H1 (cell line): ENCODE data around the gene HABP4. TPM values are rescaled to one million over a fixed set of nuclear protein-coding genes. Genes with fewer than 3 reads are reported as not detected.

ENCODE experiments used
- CTCF ChIA-PET: fragments of 300-600 bp; sonication (Branson Sonifier 250); formaldehyde crosslinking; loops from one replicate; lab custom pipeline; 2021; ENCODE audit not compliant: partially characterized antibody; lab: Charles Lee
- POLR2A ChIA-PET: fragments of 300-600 bp; sonication (Branson Sonifier 250); formaldehyde crosslinking; loops from one replicate; lab custom pipeline; 2021; ENCODE audit warnings: inconsistent platforms; ENCODE audit not compliant: partially characterized antibody; lab: Charles Lee
- DNase-seq, 2 experiments: peaks; one replicate each; pipeline versions ENCODE4 v3.0.0 to v3.0.0-alpha.2; 2010 to 2022; ENCODE audit warnings: low spot score in 2 of 2, low read depth in 1 of 2, mixed read lengths in 1 of 2
- FAIRE-seq: peaks from 2 replicates; lab custom pipeline; 2011; peaks lifted over from hg19 to GRCh38; lab: Jason Lieb, UNC
- H2AFZ ChIP-seq: 2 replicates; pipeline ENCODE4 v1.8.1; 2012; ENCODE audit warnings: low read length, inconsistent platforms
- H2AK5ac ChIP-seq: 2 replicates; pipeline ENCODE4 v1.6.1; 2013; ENCODE audit warnings: low read depth, low read length
- H2BK120ac ChIP-seq: replicated peaks from 2 replicates; pipeline ENCODE3; 2013; ENCODE audit warnings: low read depth, low read length, inconsistent platforms
- H2BK12ac ChIP-seq: 2 replicates; pipeline ENCODE4 v1.6.1; 2013; ENCODE audit warnings: low read depth, low read length
- H2BK15ac ChIP-seq: 2 replicates; pipeline ENCODE4 v1.6.1; 2013; ENCODE audit warnings: low read length
- H2BK20ac ChIP-seq: 2 replicates; pipeline ENCODE4 v1.6.1; 2013; ENCODE audit warnings: low read length
- H2BK5ac ChIP-seq: 2 replicates; pipeline ENCODE4 v1.6.1; 2013; ENCODE audit warnings: low read depth, low read length
- H3K14ac ChIP-seq: 2 replicates; pipeline ENCODE4 v1.6.1; 2013; ENCODE audit warnings: inconsistent platforms; ENCODE audit not compliant: insufficient read length
- H3K18ac ChIP-seq: 2 replicates; pipeline ENCODE4 v1.6.1; 2013; ENCODE audit warnings: low read length; ENCODE audit errors: extremely low read depth
- H3K23ac ChIP-seq: 2 replicates; pipeline ENCODE4 v1.6.1; 2013; ENCODE audit warnings: inconsistent platforms; ENCODE audit not compliant: insufficient read length
- H3K23me2 ChIP-seq: 2 replicates; pipeline ENCODE4 v1.6.1; 2013; ENCODE audit warnings: low read depth, low read length
- H3K27ac ChIP-seq: 2 replicates; pipeline ENCODE4 v1.6.1; 2011; ENCODE audit warnings: low read depth, low read length, inconsistent platforms
- H3K27me3 ChIP-seq, 4 experiments: replicated peaks in 1 of 4; 1 replicate in 1 of 4; 2 replicates in 3 of 4; pipeline versions ENCODE4 v1.6.1 to v1.8.1; 2011 to 2013; ENCODE audit warnings: low read length in 3 of 4, mild to moderate bottlenecking in 3 of 4, inconsistent platforms in 2 of 4, mixed read lengths in 2 of 4, moderate library complexity in 1 of 4; ENCODE audit not compliant: control insufficient read depth in 3 of 4, insufficient read depth in 3 of 4; ENCODE audit errors: extremely low read depth in 1 of 4
- H3K36me3 ChIP-seq, 4 experiments: 2 replicates each; pipeline versions ENCODE4 v1.6.1 to v1.8.1; 2011 to 2013; ENCODE audit warnings: mild to moderate bottlenecking in 4 of 4, low read length in 3 of 4, moderate library complexity in 2 of 4, control low read depth in 1 of 4, inconsistent platforms in 1 of 4; ENCODE audit not compliant: insufficient read depth in 4 of 4, control insufficient read depth in 2 of 4
- H3K4ac ChIP-seq: replicated peaks from 2 replicates; pipeline ENCODE3; 2013; ENCODE audit warnings: low read length, low read depth, mixed read lengths, inconsistent platforms; ENCODE audit not compliant: insufficient read length
- H3K4me1 ChIP-seq, 4 experiments: replicated peaks in 1 of 4; 1 replicate in 1 of 4; 2 replicates in 3 of 4; pipeline versions ENCODE4 v1.6.1 to v1.8.1; 2011 to 2013; ENCODE audit warnings: low read length in 3 of 4, inconsistent platforms in 2 of 4, mixed read lengths in 1 of 4; ENCODE audit not compliant: insufficient read depth in 4 of 4, control insufficient read depth in 3 of 4
- H3K4me2 ChIP-seq, 2 experiments: 2 replicates each; pipeline versions ENCODE4 v1.6.1 to v1.8.1; 2011 to 2013; ENCODE audit warnings: low read depth in 2 of 2, low read length in 2 of 2, control low read depth in 1 of 2, inconsistent platforms in 1 of 2, mild to moderate bottlenecking in 1 of 2; ENCODE audit not compliant: insufficient read depth in 1 of 2
- H3K4me3 ChIP-seq, 4 experiments: fragments of 200-600, 300-600 bp in 1 of 4; sonication (generic), shearing (Covaris generic), sonication (Bioruptor Twin) in 1 of 4; 2 replicates each; pipeline versions ENCODE4 v1.5.1 to v1.8.1; 2011 to 2016; ENCODE audit warnings: low read length in 4 of 4, low read depth in 3 of 4, control low read depth in 2 of 4, inconsistent platforms in 2 of 4, mild to moderate bottlenecking in 2 of 4, mixed read lengths in 1 of 4, moderate library complexity in 1 of 4; ENCODE audit not compliant: insufficient read depth in 2 of 4; ENCODE audit errors: extremely low read depth in 1 of 4
- H3K56ac ChIP-seq: replicated peaks from 2 replicates; pipeline ENCODE3; 2013; ENCODE audit warnings: low read depth, mild to moderate bottlenecking, mixed read lengths, low read length, inconsistent platforms; ENCODE audit not compliant: insufficient read length
- H3K79me1 ChIP-seq: 2 replicates; pipeline ENCODE4 v1.6.1; 2013; ENCODE audit warnings: low read depth, low read length, control low read depth
- H3K79me2 ChIP-seq, 2 experiments: 2 replicates each; pipeline versions ENCODE4 v1.6.1 to v1.8.1; 2012 to 2013; ENCODE audit warnings: low read length in 2 of 2, mild to moderate bottlenecking in 2 of 2, inconsistent platforms in 1 of 2; ENCODE audit not compliant: insufficient read depth in 2 of 2, control insufficient read depth in 1 of 2
- H3K9ac ChIP-seq, 4 experiments: replicated peaks in 1 of 4; 1 replicate in 1 of 4; 2 replicates in 3 of 4; pipeline versions ENCODE4 v1.6.1 to v1.8.1; 2011 to 2013; ENCODE audit warnings: low read depth in 3 of 4, low read length in 3 of 4, control low read depth in 2 of 4, mild to moderate bottlenecking in 2 of 4, moderate library complexity in 2 of 4, inconsistent platforms in 1 of 4; ENCODE audit errors: extremely low read depth in 1 of 4
- H3K9me3 ChIP-seq, 2 experiments: 2 replicates each; pipeline versions ENCODE4 v1.6.1 to v1.8.1; 2012 to 2013; ENCODE audit warnings: mild to moderate bottlenecking in 2 of 2, moderate library complexity in 2 of 2, control low read depth in 1 of 2, inconsistent platforms in 1 of 2, low read depth in 1 of 2, low read length in 1 of 2, mixed read lengths in 1 of 2; ENCODE audit not compliant: insufficient read depth in 2 of 2
- H4K20me1 ChIP-seq, 2 experiments: replicated peaks in 1 of 2; 2 replicates each; pipeline versions ENCODE3 to v1.8.1; 2011 to 2013; ENCODE audit warnings: inconsistent platforms in 2 of 2, low read length in 2 of 2, mild to moderate bottlenecking in 1 of 2; ENCODE audit not compliant: insufficient read depth in 2 of 2, control insufficient read depth in 1 of 2
- H4K5ac ChIP-seq: 2 replicates; pipeline ENCODE4 v1.6.1; 2013; ENCODE audit warnings: low read length, low read depth, mixed read lengths, inconsistent platforms; ENCODE audit not compliant: insufficient read length
- H4K8ac ChIP-seq: 2 replicates; pipeline ENCODE4 v1.8.0; 2013; ENCODE audit warnings: mild to moderate bottlenecking, moderate library complexity, low read length, inconsistent platforms; ENCODE audit not compliant: insufficient read depth; ENCODE audit errors: extremely low read depth
- H4K91ac ChIP-seq: replicated peaks from 2 replicates; pipeline ENCODE3; 2013; ENCODE audit warnings: low read length, mixed read lengths, inconsistent platforms; ENCODE audit not compliant: insufficient read length
- MAFK ChIP-seq: IDR thresholded peaks from 2 replicates; pipeline ENCODE4 v1.6.1; 2012; ENCODE audit warnings: low read depth, mild to moderate bottlenecking, improper control_type of control experiment, low read length
- TBP ChIP-seq: IDR thresholded peaks from 2 replicates; pipeline ENCODE4 v1.6.1; 2011; ENCODE audit warnings: low read depth, low read length, improper control_type of control experiment
- WGBS, 2 experiments: shearing (Covaris generic) in 1 of 2; methylation state at CpG; one replicate each; pipeline versions ENCODE4 v1.1.6 to v1.1.7; 2013 to 2015; ENCODE audit warnings: low lambda C conversion rate in 2 of 2, mixed read lengths in 2 of 2, inconsistent platforms in 1 of 2, low coverage in 1 of 2, missing lambda C conversion rate in 1 of 2; ENCODE audit not compliant: insufficient replicate concordance in 2 of 2, insufficient coverage in 1 of 2, insufficient read length in 1 of 2; ENCODE audit errors: extremely low coverage in 1 of 2, missing lambda C conversion rate in 1 of 2; 5-methylcytosine and 5-hydroxymethylcytosine counted together
- polyA plus RNA-seq, 7 experiments: library from polyadenylated mRNA; depleted of rRNA in 3 of 7; stranded (reverse) in 5 of 7; unstranded in 2 of 7; fragments of >200 nt in 5 of 7; fragments of 200-250 nt in 2 of 7; gene quantifications; 1 replicate in 5 of 7; 2 replicates in 1 of 7; 4 replicates in 1 of 7; pipeline versions ENCODE4 v1.2.1 to v1.2.3, GENCODE V29; 2011 to 2013; ENCODE audit warnings: missing spikeins in 2 of 7, mixed read lengths in 2 of 7
- total RNA-seq: library from RNA; stranded (reverse); fragmentation: NEBNext Ultra II Directional; extraction: Animal tissue kit (Norgen Biotek cat#: 25700); gene quantifications from 2 replicates; pipeline ENCODE4 v1.2.1, GENCODE V29; 2021

The HABP4 gene
- total and polyA plus RNA-seq, 2 of the 8 experiments (the other 6 are each of a cell fraction or from before 2014, with no cell fraction given), result 3.3 to 11.2 TPM

DNA sequence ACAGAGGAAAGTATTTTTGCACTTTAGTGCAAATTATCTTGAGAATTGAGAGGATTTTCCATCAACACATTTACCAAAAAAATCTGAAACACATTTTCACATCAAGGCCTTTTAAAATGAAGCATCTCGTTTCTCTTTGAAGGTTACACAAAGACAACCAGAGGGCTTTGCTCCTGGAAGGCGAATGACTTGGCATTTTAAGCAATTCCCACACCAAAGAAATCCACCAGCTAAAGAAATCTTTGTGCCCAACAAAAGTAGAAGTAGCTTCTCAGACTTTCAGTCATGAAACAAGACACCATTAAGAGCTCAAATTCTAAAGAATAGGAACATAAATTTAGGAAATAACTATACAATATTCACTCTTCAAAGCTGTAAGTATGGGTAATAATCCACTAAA lies 59.9 kb downstream of the HABP4 start:
- Histone ChIP-seq H3K79me1 (no peaks in the 10 kb centered on the region), H4K8ac (no peak overlapping the region), H2BK12ac (no peak overlapping the region)

More for the DNA sequence above, 59.9 kb downstream of the HABP4 start:
- no peak overlapping the region for H3K4me3 ChIP-seq
- H3K18ac ChIP-seq, result no peak overlapping the region
- H3K79me2 ChIP-seq, result no peaks in the 10 kb centered on the region
- H3K4me2 ChIP-seq, result no peak overlapping the region
- H4K20me1 ChIP-seq, result no peaks in the 10 kb centered on the region
- H2AK5ac ChIP-seq, result no peak overlapping the region
- H3K27me3 ChIP-seq, result no peaks in the 10 kb centered on the region
- no peaks in the 10 kb centered on the region for H3K23me2 ChIP-seq
- POLR2A ChIA-PET, result interaction anchor here (1.4 kb wide), 1 partner anchor 9 kb away, joined by 3 read pairs; no protein-coding TSS in a partner anchor
- H3K36me3 ChIP-seq, result peaks cover 0 to 4% (median 0%) of the 10 kb centered on the region in 4 experiments; a peak in 2 of 8 replicates
- CTCF ChIA-PET, result interaction anchor here (1.1 kb wide), 1 partner anchor 8 kb away, joined by 3 read pairs; no protein-coding TSS in a partner anchor
- no peak overlapping the region for H2BK20ac ChIP-seq
- no peak overlapping the region for H3K23ac ChIP-seq
- H3K9ac ChIP-seq, result no peak overlapping the region
- no peak for DNase-seq
- no peak overlapping the region for H2BK5ac ChIP-seq
- H3K56ac ChIP-seq, result no peak overlapping the region
- no peak overlapping the region for H2BK15ac ChIP-seq
- H3K9me3 ChIP-seq, result no peaks in the 10 kb centered on the region
- no peak overlapping the region for H3K4ac ChIP-seq
- no peak overlapping the region for H4K5ac ChIP-seq
- no peaks in the 10 kb centered on the region for H3K4me1 ChIP-seq
- H4K91ac ChIP-seq, result no peak overlapping the region
- WGBS, 2 experiments, result 68% methylated on average over 2 of the region's 2 CpGs; no CpG with 5 or more reads in 1 of the 2 experiments
- H3K27ac ChIP-seq, result 0 out of 2 replicates have a peak overlapping the region, but pooled peaks have one; percentile 9
- FAIRE-seq, result peak; percentile 57
- no peak overlapping the region for H3K14ac ChIP-seq
- no peak overlapping the region for H2AFZ ChIP-seq
- TF ChIP-seq MAFK (peak; percentile 50; the same call in 1 of the 2 replicates), TBP (no peak)
- no peak overlapping the region for H2BK120ac ChIP-seq
